ENCODE results near the gene ZYG11B. TPM values are rescaled to one million over a fixed set of nuclear protein-coding genes. Genes with fewer than 3 reads are reported as not detected.
"Not testable (repeated sequence)": the region's sequence is repeated elsewhere in the genome, so short reads cannot be mapped to it uniquely, and the experiment has no call there.

Gene ZYG11B
- total RNA-seq, 4 donors from 2014 or later, result 48.3 to 67.2 (median 59.7) TPM

DNA sequence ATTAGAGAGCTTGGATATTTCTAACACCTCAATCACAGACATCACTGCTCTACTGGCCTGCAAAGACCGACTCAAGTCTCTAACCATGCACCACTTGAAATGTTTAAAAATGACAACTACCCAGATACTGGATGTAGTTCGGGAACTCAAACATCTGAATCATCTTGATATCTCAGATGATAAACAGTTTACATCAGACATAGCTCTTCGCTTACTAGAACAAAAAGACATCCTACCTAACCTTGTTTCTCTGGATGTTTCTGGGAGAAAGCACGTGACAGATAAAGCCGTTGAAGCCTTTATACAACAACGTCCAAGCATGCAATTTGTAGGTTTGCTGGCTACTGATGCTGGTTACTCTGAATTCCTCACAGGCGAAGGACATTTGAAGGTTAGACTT, 45.1 kb downstream of the ZYG11B start:
- Histone ChIP-seq H3K4me1 (peaks cover 0 to 6% (median 0%) of the 10 kb centered on the region in 3 donors), H3K36me3 (peaks cover 0 to 39% of the 10 kb centered on the region in 2 donors), H3K27me3 (no peaks in the 10 kb centered on the region), H3K27ac (no peak overlapping the region), H3K4me3 (no peak overlapping the region), H3K9me3 (no peaks in the 10 kb centered on the region)
- ATAC-seq, result no peak
- TF ChIP-seq EP300 (IDR thresholded peaks at IDR 0.05), result no peak
- no peak for TF ChIP-seq POLR2A (IDR thresholded peaks at IDR 0.05)
- TF ChIP-seq, protein P1, sequence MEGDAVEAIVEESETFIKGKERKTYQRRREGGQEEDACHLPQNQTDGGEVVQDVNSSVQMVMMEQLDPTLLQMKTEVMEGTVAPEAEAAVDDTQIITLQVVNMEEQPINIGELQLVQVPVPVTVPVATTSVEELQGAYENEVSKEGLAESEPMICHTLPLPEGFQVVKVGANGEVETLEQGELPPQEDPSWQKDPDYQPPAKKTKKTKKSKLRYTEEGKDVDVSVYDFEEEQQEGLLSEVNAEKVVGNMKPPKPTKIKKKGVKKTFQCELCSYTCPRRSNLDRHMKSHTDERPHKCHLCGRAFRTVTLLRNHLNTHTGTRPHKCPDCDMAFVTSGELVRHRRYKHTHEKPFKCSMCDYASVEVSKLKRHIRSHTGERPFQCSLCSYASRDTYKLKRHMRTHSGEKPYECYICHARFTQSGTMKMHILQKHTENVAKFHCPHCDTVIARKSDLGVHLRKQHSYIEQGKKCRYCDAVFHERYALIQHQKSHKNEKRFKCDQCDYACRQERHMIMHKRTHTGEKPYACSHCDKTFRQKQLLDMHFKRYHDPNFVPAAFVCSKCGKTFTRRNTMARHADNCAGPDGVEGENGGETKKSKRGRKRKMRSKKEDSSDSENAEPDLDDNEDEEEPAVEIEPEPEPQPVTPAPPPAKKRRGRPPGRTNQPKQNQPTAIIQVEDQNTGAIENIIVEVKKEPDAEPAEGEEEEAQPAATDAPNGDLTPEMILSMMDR (IDR thresholded peaks at IDR 0.05), result no peak
- TF ChIP-seq POLR2AphosphoS5 (IDR thresholded peaks at IDR 0.05), result no peak
- WGBS, 2 donors (ENCODE audit: low coverage in 1 of 2), result 61 to 81% methylated on average over 7 of the region's 7 CpGs

DNA sequence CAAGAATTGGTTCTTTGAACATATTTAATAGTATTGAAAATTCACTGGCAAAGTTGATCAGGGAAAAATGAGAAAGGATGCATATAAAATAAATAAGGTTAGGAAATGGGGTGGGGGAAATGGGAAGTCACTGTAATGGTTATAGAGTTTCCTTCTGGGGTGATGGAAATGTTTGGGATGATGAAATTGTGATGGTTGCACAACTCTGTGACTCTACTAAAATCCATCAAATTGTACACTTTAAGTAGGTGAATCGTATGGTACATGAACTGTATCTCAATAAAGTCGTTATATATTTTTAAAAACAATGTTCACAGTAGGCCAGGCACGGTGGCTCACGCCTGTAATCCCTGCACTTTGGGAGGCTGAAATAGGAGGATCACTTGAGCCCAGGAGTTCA, 59.9 kb downstream of the ZYG11B start:
- Histone ChIP-seq H3K4me3 (no peak overlapping the region), H3K27ac (no peak overlapping the region), H3K27me3 (no peaks in the 10 kb centered on the region), H3K9me3 (no peaks in the 10 kb centered on the region), H3K4me1 (no peaks in the 10 kb centered on the region), H3K36me3 (peaks cover 0 to 95% of the 10 kb centered on the region in 2 donors)
- TF ChIP-seq, protein P1 (IDR thresholded peaks at IDR 0.05), result no peak
- TF ChIP-seq POLR2A (IDR thresholded peaks at IDR 0.05), result no peak
- no peak for TF ChIP-seq POLR2AphosphoS5 (IDR thresholded peaks at IDR 0.05)
- no peak for TF ChIP-seq EP300 (IDR thresholded peaks at IDR 0.05)
- WGBS, 2 donors (ENCODE audit: low coverage in 1 of 2), result 94% methylated on average over 4 of the region's 4 CpGs
- ATAC-seq, result no peak

DNA sequence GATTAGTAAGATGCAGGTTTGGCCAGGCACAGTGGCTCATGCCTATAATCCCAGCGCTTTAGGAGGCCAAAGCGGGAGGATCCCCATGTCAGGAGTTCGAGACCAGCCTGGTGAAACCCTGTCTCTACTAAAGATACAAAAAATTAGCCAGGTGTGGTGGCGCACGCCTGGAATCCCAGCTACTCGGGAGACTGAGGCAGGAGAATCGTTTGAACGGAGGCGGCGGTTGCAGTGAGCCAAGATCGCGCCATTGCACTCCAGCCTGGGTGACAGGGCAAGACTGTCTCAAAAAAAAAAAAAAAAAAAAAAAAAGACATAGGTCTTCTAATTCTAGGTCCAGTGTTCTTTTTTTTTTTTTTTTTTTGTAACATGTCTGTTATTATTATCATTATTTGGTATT, 64.2 kb downstream of the ZYG11B start:
- WGBS, 2 donors (ENCODE audit: low coverage in 1 of 2), result 90 to 94% methylated on average over 8 to 12 of the region's 12 CpGs
- not testable (repeated sequence) for H3K4me1 ChIP-seq, H3K27ac ChIP-seq, ATAC-seq, H3K27me3 ChIP-seq, H3K4me3 ChIP-seq, H3K9me3 ChIP-seq
- H3K36me3 ChIP-seq, result peaks cover 0 to 89% of the 10 kb centered on the region in 2 donors

DNA sequence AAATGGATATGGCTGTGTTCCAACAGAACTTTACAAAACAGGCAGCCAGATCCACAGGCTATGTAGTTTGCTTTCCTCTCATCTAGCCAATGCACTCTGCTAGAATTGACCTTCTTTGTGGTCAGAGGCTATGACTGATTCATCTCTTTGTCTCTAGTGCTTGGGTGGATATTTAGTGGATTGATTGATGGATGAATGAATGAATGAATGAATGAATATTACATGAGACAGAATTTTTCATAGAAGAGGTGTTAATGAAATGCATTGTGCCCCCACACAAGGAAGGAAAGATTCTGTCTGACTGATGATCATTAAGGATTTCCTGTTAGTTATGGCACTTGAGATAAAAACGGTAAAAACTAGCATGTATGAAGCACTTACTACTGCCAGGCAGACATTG, 65.8 kb downstream of the ZYG11B start:
- ATAC-seq, result no peak
- WGBS, 2 donors (ENCODE audit: low coverage in 1 of 2), result 40% methylated on average over 1 of the region's 1 CpG
- H3K36me3 ChIP-seq, result peaks cover 0 to 83% of the 10 kb centered on the region in 2 donors
- no peaks in the 10 kb centered on the region for H3K4me1 ChIP-seq
- H3K4me3 ChIP-seq, result no peak overlapping the region
- TF ChIP-seq POLR2AphosphoS5 (IDR thresholded peaks at IDR 0.05) (no peak), POLR2A (IDR thresholded peaks at IDR 0.05) (no peak), EP300 (IDR thresholded peaks at IDR 0.05) (no peak)
- TF ChIP-seq, protein P1 (IDR thresholded peaks at IDR 0.05), result no peak
- H3K27ac ChIP-seq, result no peak overlapping the region
- no peaks in the 10 kb centered on the region for H3K27me3 ChIP-seq
- no peaks in the 10 kb centered on the region for H3K9me3 ChIP-seq

DNA sequence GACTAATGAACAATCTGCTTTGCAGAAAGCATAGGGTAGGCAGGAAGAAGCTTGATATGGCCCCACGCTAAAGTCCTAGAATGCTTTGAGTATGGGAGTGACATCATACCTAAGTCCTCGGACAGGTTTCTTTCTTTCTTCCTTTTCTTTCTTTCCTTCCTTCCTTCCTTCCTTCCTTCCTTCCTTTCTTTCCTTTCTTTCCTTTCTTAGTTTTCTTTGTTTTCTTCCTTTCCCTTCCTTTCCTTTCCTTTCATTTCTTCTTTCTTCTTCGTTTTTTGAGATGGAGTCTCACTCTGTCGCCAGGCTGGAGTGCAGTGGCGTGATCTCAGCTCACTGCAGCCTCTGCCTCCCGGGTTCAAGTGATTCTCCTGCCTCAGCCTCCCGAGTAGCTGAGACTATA, 67.5 kb downstream of the ZYG11B start:
- not testable (repeated sequence) for H3K27ac ChIP-seq, H3K4me3 ChIP-seq, H3K27me3 ChIP-seq, ATAC-seq, H3K9me3 ChIP-seq, H3K4me1 ChIP-seq
- 71 to 92% methylated on average over 4 to 7 of the region's 7 CpGs for WGBS, 2 donors (ENCODE audit: low coverage in 1 of 2)
- peaks cover 0 to 80% of the 10 kb centered on the region in 2 donors for H3K36me3 ChIP-seq

DNA sequence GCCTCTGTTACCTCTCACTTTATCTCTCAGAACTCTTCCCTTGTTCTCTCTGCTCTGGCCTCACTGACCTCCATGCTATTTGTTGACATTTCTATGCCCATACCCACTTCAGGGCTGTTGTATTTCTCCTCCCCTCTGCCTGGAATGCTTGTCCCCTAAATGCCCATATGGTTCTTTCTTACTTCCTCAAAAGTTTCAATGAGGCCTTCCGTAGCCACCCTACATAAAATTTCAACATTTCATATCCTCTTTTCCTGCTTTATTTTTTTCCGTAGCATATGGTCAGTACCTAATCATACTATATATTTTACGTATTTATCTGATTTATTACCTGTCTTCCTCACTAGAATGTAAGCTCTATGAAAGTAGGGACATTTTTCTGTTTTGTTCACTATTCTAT, 69.2 kb downstream of the ZYG11B start:
- peaks cover 0 to 64% of the 10 kb centered on the region in 2 donors for H3K36me3 ChIP-seq
- TF ChIP-seq, protein P1 (IDR thresholded peaks at IDR 0.05), result no peak
- TF ChIP-seq POLR2A (IDR thresholded peaks at IDR 0.05) (no peak), POLR2AphosphoS5 (IDR thresholded peaks at IDR 0.05) (no peak), EP300 (IDR thresholded peaks at IDR 0.05) (no peak)
- ATAC-seq, result no peak

More for the DNA sequence above, 69.2 kb downstream of the ZYG11B start:
- H3K4me3 ChIP-seq, result no peak overlapping the region
- WGBS, 2 donors (ENCODE audit: low coverage in 1 of 2), result 87 to 93% methylated on average over 3 of the region's 3 CpGs
- no peaks in the 10 kb centered on the region for H3K27me3 ChIP-seq
- no peak overlapping the region for H3K27ac ChIP-seq
- no peaks in the 10 kb centered on the region for H3K4me1 ChIP-seq
- H3K9me3 ChIP-seq, result no peaks in the 10 kb centered on the region

Measured in gastroesophageal sphincter (tissue), 4 donors.